PFSK-1 (cell line): ENCODE results near the gene GDF11.

ENCODE experiments used
- POLR2AphosphoS5 ChIP-seq: IDR thresholded peaks from 2 replicates; pipeline ENCODE4 v1.6.1; 2012; ENCODE audit warnings: low read depth, mild to moderate bottlenecking, control low read depth, low read length, moderate library complexity
- SIN3A ChIP-seq: IDR thresholded peaks from 2 replicates; pipeline ENCODE4 v1.6.1; 2012; ENCODE audit warnings: mild to moderate bottlenecking, low read length, moderate library complexity, borderline replicate concordance; ENCODE audit not compliant: insufficient read depth
- TF ChIP-seq, protein P1 (sequence below), 2 experiments: IDR thresholded peaks; 2 replicates each; pipeline versions ENCODE4 v1.6.1 to v1.8.0; 2011 to 2012; ENCODE audit warnings: low read depth in 2 of 2, low read length in 2 of 2, control low read depth in 1 of 2, inconsistent platforms in 1 of 2, mild to moderate bottlenecking in 1 of 2, moderate library complexity in 1 of 2; ENCODE audit not compliant: insufficient read depth in 1 of 2

DNA sequence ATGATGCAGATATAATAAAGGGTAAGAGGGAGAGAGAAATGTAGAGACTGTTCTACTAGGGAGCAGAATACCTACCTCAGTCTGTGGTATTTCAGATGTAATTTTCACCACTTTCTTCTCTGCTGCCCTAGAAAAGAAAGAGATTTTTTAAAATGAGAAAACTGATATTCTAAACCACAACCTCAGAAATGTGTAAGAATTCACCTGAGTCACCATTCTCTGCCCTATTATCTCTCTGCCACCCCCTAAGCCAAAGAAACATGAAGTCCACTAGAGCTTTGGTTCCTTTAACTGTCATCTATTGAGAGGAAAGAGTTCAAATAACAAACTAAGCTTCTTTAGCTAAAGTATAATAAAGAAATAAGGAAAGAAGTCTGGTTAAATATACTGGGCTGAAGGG, 53.0 kb downstream of the GDF11 start:
- TF ChIP-seq POLR2AphosphoS5 = no peak
- TF ChIP-seq, protein P1, sequence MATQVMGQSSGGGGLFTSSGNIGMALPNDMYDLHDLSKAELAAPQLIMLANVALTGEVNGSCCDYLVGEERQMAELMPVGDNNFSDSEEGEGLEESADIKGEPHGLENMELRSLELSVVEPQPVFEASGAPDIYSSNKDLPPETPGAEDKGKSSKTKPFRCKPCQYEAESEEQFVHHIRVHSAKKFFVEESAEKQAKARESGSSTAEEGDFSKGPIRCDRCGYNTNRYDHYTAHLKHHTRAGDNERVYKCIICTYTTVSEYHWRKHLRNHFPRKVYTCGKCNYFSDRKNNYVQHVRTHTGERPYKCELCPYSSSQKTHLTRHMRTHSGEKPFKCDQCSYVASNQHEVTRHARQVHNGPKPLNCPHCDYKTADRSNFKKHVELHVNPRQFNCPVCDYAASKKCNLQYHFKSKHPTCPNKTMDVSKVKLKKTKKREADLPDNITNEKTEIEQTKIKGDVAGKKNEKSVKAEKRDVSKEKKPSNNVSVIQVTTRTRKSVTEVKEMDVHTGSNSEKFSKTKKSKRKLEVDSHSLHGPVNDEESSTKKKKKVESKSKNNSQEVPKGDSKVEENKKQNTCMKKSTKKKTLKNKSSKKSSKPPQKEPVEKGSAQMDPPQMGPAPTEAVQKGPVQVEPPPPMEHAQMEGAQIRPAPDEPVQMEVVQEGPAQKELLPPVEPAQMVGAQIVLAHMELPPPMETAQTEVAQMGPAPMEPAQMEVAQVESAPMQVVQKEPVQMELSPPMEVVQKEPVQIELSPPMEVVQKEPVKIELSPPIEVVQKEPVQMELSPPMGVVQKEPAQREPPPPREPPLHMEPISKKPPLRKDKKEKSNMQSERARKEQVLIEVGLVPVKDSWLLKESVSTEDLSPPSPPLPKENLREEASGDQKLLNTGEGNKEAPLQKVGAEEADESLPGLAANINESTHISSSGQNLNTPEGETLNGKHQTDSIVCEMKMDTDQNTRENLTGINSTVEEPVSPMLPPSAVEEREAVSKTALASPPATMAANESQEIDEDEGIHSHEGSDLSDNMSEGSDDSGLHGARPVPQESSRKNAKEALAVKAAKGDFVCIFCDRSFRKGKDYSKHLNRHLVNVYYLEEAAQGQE (IDR thresholded peaks at IDR 0.05; ENCODE audit: insufficient read depth in 1 of 2, low read depth in 2 of 2, low read length in 2 of 2) = no peak
- no peak for TF ChIP-seq SIN3A
